Keratinocyte (primary cell): Measurements from ENCODE around the gene ANKFY1.

ENCODE experiments used
- EZH2 ChIP-seq: IDR thresholded peaks from one replicate; pipeline ENCODE4 v1.6.1; 2012; ENCODE audit warnings: inconsistent platforms, mild to moderate bottlenecking, low read length, moderate library complexity
- TF ChIP-seq, protein P1 (sequence below), 3 experiments: IDR thresholded peaks in 1 of 3; conservative IDR thresholded peaks in 1 of 3; optimal IDR thresholded peaks in 1 of 3; 2 replicates in 2 of 3; 3 replicates in 1 of 3; pipeline versions ENCODE3 to v1.5.1; 2011; ENCODE audit warnings: low read length in 3 of 3, mild to moderate bottlenecking in 3 of 3, moderate library complexity in 2 of 3, control low read depth in 1 of 3, inconsistent platforms in 1 of 3; ENCODE audit not compliant: insufficient read depth in 2 of 3; ENCODE audit errors: extremely low read depth in 1 of 3

DNA sequence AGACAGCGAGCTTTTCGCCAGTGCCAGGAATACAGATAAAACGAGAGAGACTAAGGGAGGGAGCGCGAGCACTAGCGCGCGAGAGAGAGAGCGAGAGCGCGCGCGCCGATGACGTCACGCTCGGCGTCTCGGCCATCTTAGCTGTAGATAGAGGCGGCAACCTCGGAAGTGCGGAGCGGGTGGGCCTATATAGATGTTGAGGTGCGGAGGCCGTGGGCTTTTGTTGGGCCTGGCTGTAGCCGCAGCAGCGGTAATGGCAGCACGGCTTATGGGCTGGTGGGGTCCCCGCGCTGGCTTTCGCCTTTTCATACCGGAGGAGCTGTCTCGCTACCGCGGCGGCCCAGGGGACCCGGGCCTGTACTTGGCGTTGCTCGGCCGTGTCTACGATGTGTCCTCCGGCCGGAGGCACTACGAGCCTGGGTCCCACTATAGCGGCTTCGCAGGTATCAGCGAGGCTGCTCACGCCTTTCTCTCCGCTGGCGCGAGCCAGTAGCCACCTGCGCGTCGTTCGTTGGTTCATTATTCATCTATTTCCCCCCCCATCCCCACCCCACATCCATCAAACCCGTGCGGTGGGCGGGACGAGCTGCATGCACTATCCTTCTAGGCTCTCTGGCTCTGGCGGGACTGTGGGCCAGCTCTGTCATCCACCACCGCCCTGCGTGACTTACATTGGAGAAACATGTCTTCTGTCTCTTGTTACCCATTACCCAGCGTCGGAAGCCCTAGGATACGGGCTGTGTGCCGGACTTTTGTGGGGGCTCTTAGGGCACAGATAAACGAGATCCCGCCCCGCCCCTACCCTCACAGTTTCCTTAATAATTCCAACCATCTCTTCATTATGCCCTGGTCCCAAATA lies 120.0 kb downstream of the ANKFY1 start:
- TF ChIP-seq, protein P1, sequence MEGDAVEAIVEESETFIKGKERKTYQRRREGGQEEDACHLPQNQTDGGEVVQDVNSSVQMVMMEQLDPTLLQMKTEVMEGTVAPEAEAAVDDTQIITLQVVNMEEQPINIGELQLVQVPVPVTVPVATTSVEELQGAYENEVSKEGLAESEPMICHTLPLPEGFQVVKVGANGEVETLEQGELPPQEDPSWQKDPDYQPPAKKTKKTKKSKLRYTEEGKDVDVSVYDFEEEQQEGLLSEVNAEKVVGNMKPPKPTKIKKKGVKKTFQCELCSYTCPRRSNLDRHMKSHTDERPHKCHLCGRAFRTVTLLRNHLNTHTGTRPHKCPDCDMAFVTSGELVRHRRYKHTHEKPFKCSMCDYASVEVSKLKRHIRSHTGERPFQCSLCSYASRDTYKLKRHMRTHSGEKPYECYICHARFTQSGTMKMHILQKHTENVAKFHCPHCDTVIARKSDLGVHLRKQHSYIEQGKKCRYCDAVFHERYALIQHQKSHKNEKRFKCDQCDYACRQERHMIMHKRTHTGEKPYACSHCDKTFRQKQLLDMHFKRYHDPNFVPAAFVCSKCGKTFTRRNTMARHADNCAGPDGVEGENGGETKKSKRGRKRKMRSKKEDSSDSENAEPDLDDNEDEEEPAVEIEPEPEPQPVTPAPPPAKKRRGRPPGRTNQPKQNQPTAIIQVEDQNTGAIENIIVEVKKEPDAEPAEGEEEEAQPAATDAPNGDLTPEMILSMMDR (optimal IDR thresholded peaks at IDR 0.05 in 1 of 3, IDR thresholded peaks at IDR 0.05 in 1 of 3, conservative IDR thresholded peaks at IDR 0.05 in 1 of 3; ENCODE audit: extremely low read depth in 1 of 3, insufficient read depth in 2 of 3, low read length in 3 of 3), result no peak
- TF ChIP-seq EZH2, result no peak
